ENCODE measurements around the gene TUBAL3. TPM values are rescaled to one million over a fixed set of nuclear protein-coding genes. Genes with fewer than 3 reads are reported as not detected.

TUBAL3 gene
- total and polyA plus RNA-seq, 8 donors, result 0.08 to 0.14 (median 0.09) TPM; not detected in 5

- no peak for DNase-seq
- Histone ChIP-seq H3K4me3 (no peak overlapping the region), H3K9me3 (no peaks in the 10 kb centered on the region), H3K4me1 (peaks cover 11 to 14% (median 13%) of the 10 kb centered on the region in 3 donors), H3K27me3 (no peaks in the 10 kb centered on the region), H3K27ac (no peak overlapping the region), H3K36me3 (no peaks in the 10 kb centered on the region)
- peak; percentile 68 for FAIRE-seq
- intact Hi-C loops (cut with DNase I), result no loop called here
- TF ChIP-seq, protein P1, sequence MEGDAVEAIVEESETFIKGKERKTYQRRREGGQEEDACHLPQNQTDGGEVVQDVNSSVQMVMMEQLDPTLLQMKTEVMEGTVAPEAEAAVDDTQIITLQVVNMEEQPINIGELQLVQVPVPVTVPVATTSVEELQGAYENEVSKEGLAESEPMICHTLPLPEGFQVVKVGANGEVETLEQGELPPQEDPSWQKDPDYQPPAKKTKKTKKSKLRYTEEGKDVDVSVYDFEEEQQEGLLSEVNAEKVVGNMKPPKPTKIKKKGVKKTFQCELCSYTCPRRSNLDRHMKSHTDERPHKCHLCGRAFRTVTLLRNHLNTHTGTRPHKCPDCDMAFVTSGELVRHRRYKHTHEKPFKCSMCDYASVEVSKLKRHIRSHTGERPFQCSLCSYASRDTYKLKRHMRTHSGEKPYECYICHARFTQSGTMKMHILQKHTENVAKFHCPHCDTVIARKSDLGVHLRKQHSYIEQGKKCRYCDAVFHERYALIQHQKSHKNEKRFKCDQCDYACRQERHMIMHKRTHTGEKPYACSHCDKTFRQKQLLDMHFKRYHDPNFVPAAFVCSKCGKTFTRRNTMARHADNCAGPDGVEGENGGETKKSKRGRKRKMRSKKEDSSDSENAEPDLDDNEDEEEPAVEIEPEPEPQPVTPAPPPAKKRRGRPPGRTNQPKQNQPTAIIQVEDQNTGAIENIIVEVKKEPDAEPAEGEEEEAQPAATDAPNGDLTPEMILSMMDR (IDR thresholded peaks at IDR 0.05), result peak in 3 of 4 donors; percentile 37 to 57 (median 38)
- peak; percentile 66 to 91 (median 86) for ATAC-seq
- 35 to 43% methylated on average over 3 of the region's 3 CpGs for WGBS, 2 donors
Observed at GRCh38 chr10:5434017-5434753, 29.6 kb upstream of the TUBAL3 start.

- Histone ChIP-seq H3K27me3 (no peaks in the 10 kb centered on the region), H3K36me3 (no peaks in the 10 kb centered on the region), H3K9me3 (no peaks in the 10 kb centered on the region), H3K4me1 (peaks cover 11 to 14% (median 13%) of the 10 kb centered on the region in 3 donors), H3K4me3 (no peak overlapping the region), H3K27ac (no peak overlapping the region)
- WGBS, 2 donors, result 48 to 63% methylated on average over 1 of the region's 1 CpG
- intact Hi-C loops (cut with DNase I), result no loop called here
- FAIRE-seq (no peak), ATAC-seq (peak in 2 of 4 donors; percentile 14 to 23), DNase-seq (no peak)
- TF ChIP-seq, protein P1 (IDR thresholded peaks at IDR 0.05), result no peak
Observed at GRCh38 chr10:5433182-5433581, 28.6 kb upstream of the TUBAL3 start.

DNA sequence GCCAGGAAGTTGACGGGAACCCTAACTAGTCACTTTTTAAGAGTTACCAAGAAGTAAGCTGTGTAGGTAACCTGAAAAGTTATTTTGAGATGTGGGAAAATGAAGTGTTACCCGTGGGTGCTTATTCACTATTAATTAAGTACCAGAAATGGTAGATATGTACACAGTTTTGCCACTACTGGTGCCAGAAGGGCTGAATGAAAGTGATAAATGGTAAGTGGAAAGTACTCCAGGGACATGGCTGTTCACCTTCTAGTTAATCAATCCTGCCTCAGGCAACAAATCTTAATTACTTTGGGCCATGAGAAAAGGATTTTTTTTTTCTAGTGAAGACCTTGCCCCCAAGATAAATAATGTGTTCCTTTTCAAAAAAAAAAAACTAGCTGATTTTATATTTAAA lies 23.5 kb upstream of the TUBAL3 start:
- DNase-seq (no peak), ATAC-seq (peak in 3 of 4 donors; percentile 50 to 62 (median 58)), FAIRE-seq (no peak)
- H3K4me3 ChIP-seq, result no peak overlapping the region
- intact Hi-C loops (cut with DNase I), result no loop called here
- 40 to 43% methylated on average over 2 of the region's 2 CpGs for WGBS, 2 donors
- TF ChIP-seq, protein P1 (IDR thresholded peaks at IDR 0.05), result no peak
- H3K9me3 ChIP-seq, result no peaks in the 10 kb centered on the region
- H3K27me3 ChIP-seq, result no peaks in the 10 kb centered on the region
- H3K4me1 ChIP-seq, result no peaks in the 10 kb centered on the region
- no peak overlapping the region for H3K27ac ChIP-seq
- H3K36me3 ChIP-seq, result no peaks in the 10 kb centered on the region

GRCh38 chr10:5424751-5425150 lies 20.1 kb upstream of the TUBAL3 start:
- TF ChIP-seq, protein P1 (IDR thresholded peaks at IDR 0.05), result no peak
- FAIRE-seq, result no peak

DNA sequence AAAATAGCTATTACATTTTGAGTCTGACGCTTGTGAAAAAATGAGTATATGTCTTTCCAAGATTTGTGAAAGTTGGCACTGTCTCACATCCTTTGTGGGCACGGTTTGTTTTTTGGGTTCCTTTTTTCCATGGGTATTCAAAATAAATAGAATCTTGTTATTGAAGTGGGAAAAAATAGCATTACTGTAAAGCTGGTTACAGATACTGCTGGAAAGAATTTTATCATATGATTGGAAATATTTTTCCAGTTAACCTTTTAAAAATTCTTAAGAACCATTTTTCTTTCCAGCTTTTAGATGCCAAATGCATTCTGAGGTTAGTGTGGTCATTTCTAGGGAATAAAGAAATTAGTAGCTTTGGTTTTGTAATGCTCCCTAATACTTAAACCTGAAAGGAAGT lies 19.1 kb upstream of the TUBAL3 start:
- TF ChIP-seq, protein P1 (IDR thresholded peaks at IDR 0.05), result no peak
- Histone ChIP-seq H3K4me1 (no peaks in the 10 kb centered on the region), H3K36me3 (no peaks in the 10 kb centered on the region), H3K9me3 (no peaks in the 10 kb centered on the region), H3K4me3 (no peak overlapping the region), H3K27me3 (no peaks in the 10 kb centered on the region), H3K27ac (no peak overlapping the region)
- WGBS, 2 donors, result 41 to 46% methylated on average over 2 of the region's 2 CpGs
- DNase-seq, result no peak
- intact Hi-C loops (cut with DNase I), result no loop called here
- ATAC-seq, result no peak
- no peak for FAIRE-seq

More at GRCh38 chr10:5424751-5425150, 20.1 kb upstream of the TUBAL3 start:
- intact Hi-C loops (cut with DNase I), result no loop called here
- Histone ChIP-seq H3K4me3 (no peak overlapping the region), H3K27me3 (no peaks in the 10 kb centered on the region), H3K9me3 (no peaks in the 10 kb centered on the region), H3K27ac (no peak overlapping the region), H3K4me1 (no peaks in the 10 kb centered on the region), H3K36me3 (no peaks in the 10 kb centered on the region)
- DNase-seq (no peak), ATAC-seq (no peak)
- WGBS, 2 donors, result 60 to 63% methylated on average over 4 of the region's 4 CpGs
